Measurements from ENCODE around the gene FADS6.
A peak's percentile ranks its signal among the peaks of the same experiment; 100 is the strongest.

Gene FADS6

GRCh38 chr17:74930535-74931036 lies 37.2 kb upstream of the FADS6 start:
- Histone ChIP-seq H3K4me2 (ENCODE audit: low read length) (no peak overlapping the region), H3K27ac (no peak overlapping the region), H2AFZ (no peak overlapping the region), H3K79me2 (no peaks in the 10 kb centered on the region), H3K27me3 (ENCODE audit: control insufficient read depth, insufficient read depth, low read length) (peaks cover 3% of the 10 kb centered on the region), H3K4me3 (ENCODE audit: low read depth, low read length) (no peak overlapping the region), H3K4me1 (no peaks in the 10 kb centered on the region), H3K36me3 (ENCODE audit: control insufficient read depth, insufficient read depth, low read length) (no peaks in the 10 kb centered on the region), H3K9me3 (ENCODE audit: control insufficient read depth, low read length) (no peaks in the 10 kb centered on the region), H3K9ac (no peak overlapping the region)
- TF ChIP-seq CTCF (IDR thresholded peaks at IDR 0.05) = no peak

DNA sequence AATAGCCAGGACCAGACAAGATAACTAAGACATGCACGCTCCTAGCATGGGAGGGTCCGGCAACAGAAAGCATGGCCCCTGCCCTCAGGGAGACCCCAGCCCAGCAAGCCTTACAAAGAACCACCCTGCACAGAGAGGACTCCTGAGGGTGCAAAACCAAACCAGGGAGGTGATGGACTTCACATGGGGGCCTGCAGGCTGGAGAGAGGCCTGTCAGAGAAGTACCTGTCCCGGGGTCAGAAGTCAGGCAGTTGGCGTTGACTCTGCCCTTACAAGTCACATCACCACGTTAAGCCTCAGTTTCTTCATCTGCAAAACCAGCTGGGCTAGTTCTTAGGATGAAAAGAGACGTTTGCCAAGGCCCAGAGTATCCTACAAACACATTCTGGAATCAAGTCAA lies 35.4 kb upstream of the FADS6 start:
- Histone ChIP-seq H3K4me3 (ENCODE audit: low read depth, low read length) (no peak overlapping the region), H3K36me3 (ENCODE audit: control insufficient read depth, insufficient read depth, low read length) (no peaks in the 10 kb centered on the region), H3K27ac (no peak overlapping the region), H3K27me3 (ENCODE audit: control insufficient read depth, insufficient read depth, low read length) (peaks cover 7% of the 10 kb centered on the region), H3K9ac (no peak overlapping the region), H3K79me2 (no peaks in the 10 kb centered on the region), H3K9me3 (ENCODE audit: control insufficient read depth, low read length) (no peaks in the 10 kb centered on the region), H2AFZ (no peak overlapping the region), H3K4me1 (no peaks in the 10 kb centered on the region), H3K4me2 (ENCODE audit: low read length) (no peak overlapping the region)
- no peak for TF ChIP-seq CTCF (IDR thresholded peaks at IDR 0.05)

DNA sequence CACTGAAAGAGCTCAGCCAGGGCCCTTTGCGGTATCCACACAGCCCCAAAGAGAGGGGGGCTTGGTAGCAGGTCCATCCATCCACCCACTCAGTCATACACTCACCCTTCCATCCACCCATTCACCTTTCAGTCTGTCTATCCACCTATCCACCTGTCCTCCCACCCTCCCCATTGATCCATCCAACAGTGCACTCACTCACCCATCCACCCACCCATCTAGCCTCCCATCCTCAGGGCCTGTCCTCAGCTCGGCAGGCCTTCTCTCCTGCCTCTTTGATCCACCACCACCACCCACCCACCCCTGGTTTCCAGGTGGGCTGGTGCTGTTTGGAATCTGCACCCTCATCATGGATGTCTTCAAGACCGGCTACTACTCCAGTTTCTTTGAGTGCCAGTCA lies 31.8 kb upstream of the FADS6 start:
- Histone ChIP-seq H3K9ac (no peak overlapping the region), H3K4me2 (ENCODE audit: low read length) (no peak overlapping the region), H3K27ac (no peak overlapping the region), H3K4me3 (ENCODE audit: low read depth, low read length) (no peak overlapping the region), H3K36me3 (ENCODE audit: control insufficient read depth, insufficient read depth, low read length) (no peaks in the 10 kb centered on the region), H3K79me2 (no peaks in the 10 kb centered on the region), H3K4me1 (no peaks in the 10 kb centered on the region), H2AFZ (no peak overlapping the region), H3K27me3 (ENCODE audit: control insufficient read depth, insufficient read depth, low read length) (peaks cover 12% of the 10 kb centered on the region), H3K9me3 (ENCODE audit: control insufficient read depth, low read length) (no peaks in the 10 kb centered on the region)
- no peak for TF ChIP-seq CTCF (IDR thresholded peaks at IDR 0.05)

GRCh38 chr17:74924250-74924948 lies 31.0 kb upstream of the FADS6 start, which contains the start of gene OTOP2:
Gene OTOP2 (plus strand): TSS chr17:74924273. CDS start chr17:74924633, 360 bp downstream.
- TF ChIP-seq CTCF (IDR thresholded peaks at IDR 0.05) = no peak
- peak within 1 kb of the TSS; percentile 77 for H2AFZ ChIP-seq
- no peak within 1 kb of the TSS for H3K4me3 ChIP-seq (ENCODE audit: low read depth, low read length)
- H3K9ac ChIP-seq = no peak within 1 kb of the TSS
- H3K27ac ChIP-seq = no peak within 1 kb of the TSS
- peaks cover 12% of the 10 kb centered on the region for H3K27me3 ChIP-seq (ENCODE audit: control insufficient read depth, insufficient read depth, low read length)
- H3K4me1 ChIP-seq = no peaks in the 10 kb centered on the region
- H3K36me3 ChIP-seq (ENCODE audit: control insufficient read depth, insufficient read depth, low read length) = no peaks in the 10 kb centered on the region
- H3K79me2 ChIP-seq = no peaks in the 10 kb centered on the region
- peak within 1 kb of the TSS; percentile 24 for H3K4me2 ChIP-seq (ENCODE audit: low read length)
- no peaks in the 10 kb centered on the region for H3K9me3 ChIP-seq (ENCODE audit: control insufficient read depth, low read length)
